CD14-positive monocyte (primary cell): ENCODE data around the gene PFDN4. TPM values are rescaled to one million over a fixed set of nuclear protein-coding genes. Genes with fewer than 3 reads are reported as not detected.
A peak's percentile ranks its signal among the peaks of the same experiment; 100 is the strongest.

Source experiments
- DNase-seq, 3 donors: peaks; one replicate each; pipeline ENCODE4 v3.0.0-alpha.2; 2011 to 2022
- H2AFZ ChIP-seq: 2 replicates; pipeline ENCODE4 v1.6.0; 2012; ENCODE audit warnings: mild to moderate bottlenecking, low read depth, low read length, inconsistent platforms; ENCODE audit not compliant: insufficient read depth, poor library complexity, severe bottlenecking
- H3K27ac ChIP-seq, 2 donors: 1 replicate in 1 of 2; 2 replicates in 1 of 2; pipeline ENCODE4 v1.5.1; 2012 to 2013; ENCODE audit warnings: low read length in 2 of 2, control low read depth in 1 of 2, inconsistent platforms in 1 of 2, low read depth in 1 of 2, mild to moderate bottlenecking in 1 of 2
- H3K27me3 ChIP-seq, 2 donors: one replicate each; pipeline versions ENCODE4 v1.6.0 to v1.6.1; 2011 to 2013; ENCODE audit warnings: low read length in 2 of 2; ENCODE audit not compliant: control insufficient read depth in 2 of 2, insufficient read depth in 2 of 2
- H3K36me3 ChIP-seq, 2 donors: replicated peaks in 1 of 2; 1 replicate in 1 of 2; 2 replicates in 1 of 2; pipeline versions ENCODE4 v1.5.1 to v1.6.1; 2012 to 2013; ENCODE audit warnings: low read length in 2 of 2, control low read depth in 1 of 2, inconsistent platforms in 1 of 2, mild to moderate bottlenecking in 1 of 2; ENCODE audit not compliant: insufficient read depth in 2 of 2, control insufficient read depth in 1 of 2
- H3K4me1 ChIP-seq, 2 donors: 1 replicate in 1 of 2; 2 replicates in 1 of 2; pipeline versions ENCODE4 v1.5.1 to v1.6.1; 2012 to 2013; ENCODE audit warnings: low read length in 2 of 2, control low read depth in 1 of 2, inconsistent platforms in 1 of 2, mild to moderate bottlenecking in 1 of 2, moderate library complexity in 1 of 2; ENCODE audit not compliant: insufficient read depth in 2 of 2, control insufficient read depth in 1 of 2
- H3K4me2 ChIP-seq: replicated peaks from 2 replicates; pipeline ENCODE3; 2012; ENCODE audit warnings: low read length, moderate library complexity, mild to moderate bottlenecking; ENCODE audit not compliant: poor library complexity, severe bottlenecking; ENCODE audit errors: extremely low read depth
- H3K4me3 ChIP-seq, 3 experiments: fragments of 200-600 bp in 1 of 3; sonication (generic) in 1 of 3; replicated peaks in 1 of 3; 1 replicate in 2 of 3; 2 replicates in 1 of 3; pipeline ENCODE4 v1.5.1; 2011 to 2013; ENCODE audit warnings: low read length in 3 of 3, mild to moderate bottlenecking in 3 of 3, control low read depth in 2 of 3, low read depth in 2 of 3, inconsistent platforms in 1 of 3, moderate library complexity in 1 of 3
- H3K79me2 ChIP-seq: 2 replicates; pipeline ENCODE4 v1.6.0; 2012; ENCODE audit warnings: mild to moderate bottlenecking, control low read depth, inconsistent platforms, low read length, moderate library complexity; ENCODE audit not compliant: insufficient read depth
- H3K9ac ChIP-seq: 2 replicates; pipeline ENCODE4 v1.6.0; 2017; ENCODE audit warnings: low read length, mild to moderate bottlenecking; ENCODE audit not compliant: insufficient read depth, poor library complexity, severe bottlenecking
- H3K9me3 ChIP-seq, 2 donors: replicated peaks in 1 of 2; 1 replicate in 1 of 2; 2 replicates in 1 of 2; pipeline versions ENCODE4 v1.5.1 to v1.6.1; 2012 to 2013; ENCODE audit warnings: low read length in 2 of 2, control low read depth in 1 of 2; ENCODE audit not compliant: control insufficient read depth in 1 of 2, insufficient read depth in 1 of 2
- H4K20me1 ChIP-seq: 2 replicates; pipeline ENCODE4 v1.6.0; 2012; ENCODE audit warnings: mild to moderate bottlenecking, low read length, control low read depth, moderate library complexity; ENCODE audit not compliant: insufficient read depth
- H3K27ac Mint-ChIP-seq, 7 donors: one replicate each; pipeline ENCODE4 v1.8.0; 2020; ENCODE audit warnings: mild to moderate bottlenecking in 7 of 7, mixed read lengths in 7 of 7, moderate library complexity in 6 of 7, inconsistent platforms in 2 of 7
- H3K27me3 Mint-ChIP-seq, 3 donors: one replicate each; pipeline ENCODE4 v1.8.0; 2021 to 2022; ENCODE audit warnings: low read depth in 3 of 3, mild to moderate bottlenecking in 3 of 3, mixed read lengths in 3 of 3, moderate library complexity in 3 of 3, inconsistent platforms in 1 of 3
- H3K36me3 Mint-ChIP-seq, 2 donors: one replicate each; pipeline ENCODE4 v1.8.0; 2020; ENCODE audit warnings: mixed read lengths in 2 of 2, inconsistent platforms in 1 of 2, mild to moderate bottlenecking in 1 of 2
- H3K4me1 Mint-ChIP-seq: one replicate; pipeline ENCODE4 v1.8.0; 2020; ENCODE audit warnings: mild to moderate bottlenecking, mixed read lengths
- H3K4me3 Mint-ChIP-seq, 2 donors: one replicate each; pipeline ENCODE4 v1.8.0; 2020; ENCODE audit warnings: mild to moderate bottlenecking in 2 of 2, mixed read lengths in 2 of 2, moderate library complexity in 1 of 2
- H3K9me3 Mint-ChIP-seq, 7 donors: one replicate each; pipeline ENCODE4 v1.8.0; 2020 to 2022; ENCODE audit warnings: mixed read lengths in 7 of 7, mild to moderate bottlenecking in 6 of 7, moderate library complexity in 6 of 7, inconsistent platforms in 2 of 7
- WGBS: methylation state at CpG from one replicate; pipeline ENCODE4 v1.1.5; 2013; ENCODE audit warnings: missing lambda C conversion rate; ENCODE audit not compliant: insufficient coverage; 5-methylcytosine and 5-hydroxymethylcytosine counted together
- intact Hi-C, 2 donors: fragments of 100-400 bp; cut with micrococcal nuclease; formaldehyde crosslinking; loops; one replicate each; pipeline versions ENCODE4 v1.15.0 to v1.15.1; 2023
- polyA plus RNA-seq, 3 donors: library from polyadenylated mRNA; depleted of rRNA in 1 of 3; unstranded in 2 of 3; stranded (reverse) in 1 of 3; fragments of 300-500 nt in 2 of 3; fragments of >200 nt in 1 of 3; fragmentation: Illumina TruSeq in 2 of 3; gene quantifications; 1 replicate in 2 of 3; 2 replicates in 1 of 3; pipeline ENCODE4 v1.2.3, GENCODE V29; 2012 to 2021
- TF ChIP-seq, protein P1 (sequence below): fragments of 200-600 bp; IDR thresholded peaks from one replicate; pipeline ENCODE4 v1.8.0; 2022; ENCODE audit warnings: antibody characterized with exemption, mild to moderate bottlenecking

The PFDN4 gene
- polyA plus RNA-seq, 3 donors = 12.6 to 49.0 (median 32.1) TPM

DNA sequence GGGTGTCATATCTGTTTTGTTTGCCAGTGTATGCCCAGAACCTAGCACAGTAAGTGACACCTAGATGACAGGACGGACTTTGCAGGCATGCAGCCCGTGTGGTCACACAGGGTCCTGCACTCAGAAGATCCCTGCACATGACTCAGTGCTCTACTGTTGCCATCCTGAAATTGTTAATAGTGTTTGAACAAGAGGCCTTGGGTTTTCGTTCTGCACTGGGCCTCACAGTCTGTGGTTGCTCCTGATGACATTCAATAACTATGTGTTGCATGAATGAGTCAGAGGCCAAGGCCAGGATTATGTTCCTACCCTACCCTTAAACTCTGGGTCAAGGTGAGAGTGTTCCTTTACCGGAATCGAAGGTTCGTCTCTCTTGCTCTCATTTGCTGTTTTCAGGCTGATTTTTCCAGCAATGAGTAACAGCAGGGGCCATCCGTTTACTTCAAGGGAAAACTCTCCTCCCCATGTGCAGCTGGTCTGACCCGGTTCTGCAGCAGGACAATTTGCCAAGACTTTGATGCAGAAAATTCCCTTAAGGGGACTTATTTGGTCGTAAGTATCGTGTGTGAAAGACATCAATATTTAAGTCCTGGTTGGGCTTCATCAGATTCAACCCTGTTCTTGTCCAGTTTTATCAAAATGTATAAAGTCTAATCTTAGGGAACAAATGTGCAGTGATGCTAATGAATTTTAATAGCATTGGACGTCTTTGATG lies 13.0 kb upstream of the PFDN4 start:
- H3K9me3 ChIP-seq = no peaks in the 10 kb centered on the region
- TF ChIP-seq, protein P1, sequence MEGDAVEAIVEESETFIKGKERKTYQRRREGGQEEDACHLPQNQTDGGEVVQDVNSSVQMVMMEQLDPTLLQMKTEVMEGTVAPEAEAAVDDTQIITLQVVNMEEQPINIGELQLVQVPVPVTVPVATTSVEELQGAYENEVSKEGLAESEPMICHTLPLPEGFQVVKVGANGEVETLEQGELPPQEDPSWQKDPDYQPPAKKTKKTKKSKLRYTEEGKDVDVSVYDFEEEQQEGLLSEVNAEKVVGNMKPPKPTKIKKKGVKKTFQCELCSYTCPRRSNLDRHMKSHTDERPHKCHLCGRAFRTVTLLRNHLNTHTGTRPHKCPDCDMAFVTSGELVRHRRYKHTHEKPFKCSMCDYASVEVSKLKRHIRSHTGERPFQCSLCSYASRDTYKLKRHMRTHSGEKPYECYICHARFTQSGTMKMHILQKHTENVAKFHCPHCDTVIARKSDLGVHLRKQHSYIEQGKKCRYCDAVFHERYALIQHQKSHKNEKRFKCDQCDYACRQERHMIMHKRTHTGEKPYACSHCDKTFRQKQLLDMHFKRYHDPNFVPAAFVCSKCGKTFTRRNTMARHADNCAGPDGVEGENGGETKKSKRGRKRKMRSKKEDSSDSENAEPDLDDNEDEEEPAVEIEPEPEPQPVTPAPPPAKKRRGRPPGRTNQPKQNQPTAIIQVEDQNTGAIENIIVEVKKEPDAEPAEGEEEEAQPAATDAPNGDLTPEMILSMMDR = no peak
- Mint-ChIP-seq H3K4me1 (peaks cover 10% of the 10 kb centered on the region), H3K27ac (no peak overlapping the region), H3K9me3 (no peaks in the 10 kb centered on the region), H3K4me3 (no peak overlapping the region), H3K27me3 (no peaks in the 10 kb centered on the region), H3K36me3 (no peaks in the 10 kb centered on the region)
- peaks cover 7 to 8% of the 10 kb centered on the region in 2 donors for H3K4me1 ChIP-seq
- WGBS = 93% methylated on average over 3 of the region's 11 CpGs
- DNase-seq = no peak
- H4K20me1 ChIP-seq = no peaks in the 10 kb centered on the region
- no peaks in the 10 kb centered on the region for H3K79me2 ChIP-seq
- H3K27me3 ChIP-seq = no peaks in the 10 kb centered on the region
- intact Hi-C loops = no loop called here
- no peak overlapping the region for H3K27ac ChIP-seq
- H2AFZ ChIP-seq = no peak overlapping the region
- no peaks in the 10 kb centered on the region for H3K36me3 ChIP-seq
- no peak overlapping the region for H3K9ac ChIP-seq
- no peak overlapping the region for H3K4me3 ChIP-seq
- no peak overlapping the region for H3K4me2 ChIP-seq

DNA sequence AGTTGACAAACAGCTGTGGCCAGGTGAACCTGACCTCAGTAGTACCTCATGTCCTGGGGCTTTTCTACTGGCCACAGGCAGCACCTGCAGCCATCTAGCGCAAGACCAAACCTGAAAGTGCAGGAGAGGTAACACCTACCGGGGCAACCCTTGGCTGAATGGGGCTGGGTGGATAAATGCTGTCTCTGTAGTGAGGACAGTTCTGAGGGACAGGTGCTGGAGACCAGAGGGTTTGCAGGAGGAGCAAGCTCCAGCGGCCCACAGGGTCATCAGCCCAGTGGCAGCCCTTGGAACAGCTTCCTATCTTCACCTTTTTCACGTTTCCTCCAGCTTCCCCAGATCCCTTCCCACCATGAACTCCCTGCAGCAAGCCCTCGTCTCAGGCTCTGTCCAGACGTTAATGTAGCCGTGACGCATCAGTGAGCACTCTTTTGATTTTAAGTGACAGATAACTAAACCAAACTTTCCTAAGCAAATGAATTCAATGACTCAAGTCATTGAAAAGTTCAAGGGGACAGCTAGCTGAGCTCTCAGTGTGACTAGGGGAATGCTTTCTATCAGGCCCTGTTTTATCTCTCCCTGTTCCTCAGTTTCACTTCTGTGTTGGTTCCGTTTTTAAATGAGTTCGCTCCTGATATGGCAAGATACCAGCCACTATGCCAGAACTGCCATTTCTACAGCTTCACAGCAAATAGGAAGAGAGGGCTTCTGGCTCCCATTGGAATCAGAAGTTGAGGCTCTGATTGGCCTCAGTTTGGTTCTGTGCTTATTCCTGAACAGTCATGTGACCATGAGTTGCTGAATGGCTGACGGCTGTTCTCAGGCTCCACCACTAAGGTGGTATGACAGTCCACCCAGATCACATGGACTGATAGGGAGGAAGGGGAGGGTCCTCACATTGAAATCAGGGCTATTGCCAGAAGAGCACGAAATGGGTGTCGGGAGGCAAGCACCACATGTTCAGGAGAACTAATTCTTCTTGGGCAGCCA lies 12.1 kb upstream of the PFDN4 start:
- H3K4me1 ChIP-seq = peaks cover 7 to 8% of the 10 kb centered on the region in 2 donors
- peak overlapping the region; percentile 52 for H2AFZ ChIP-seq
- H3K9me3 ChIP-seq = no peaks in the 10 kb centered on the region
- Mint-ChIP-seq H3K36me3 (no peaks in the 10 kb centered on the region), H3K27ac (peak overlapping the region in 1 of 7 donors; percentile 48), H3K27me3 (peaks cover 0 to 3% (median 0%) of the 10 kb centered on the region in 3 donors), H3K4me3 (peak overlapping the region in 1 of 2 donors; percentile 71), H3K9me3 (no peaks in the 10 kb centered on the region), H3K4me1 (peaks cover 10% of the 10 kb centered on the region)
- intact Hi-C loops = loop anchor here in 1 of 2 donors (2.0 kb wide), 1 partner anchor 99 kb away; no protein-coding TSS in a partner anchor
- H3K79me2 ChIP-seq = no peaks in the 10 kb centered on the region
- H3K4me3 ChIP-seq = no peak overlapping the region
- H3K27ac ChIP-seq = no peak overlapping the region
- WGBS = 79% methylated on average over 9 of the region's 13 CpGs
- H3K4me2 ChIP-seq = peak overlapping the region; percentile 17
- H4K20me1 ChIP-seq = no peaks in the 10 kb centered on the region
- no peaks in the 10 kb centered on the region for H3K36me3 ChIP-seq
- no peaks in the 10 kb centered on the region for H3K27me3 ChIP-seq
- DNase-seq = peak in 2 of 3 donors; percentile 9 to 27
- TF ChIP-seq, protein P1 = no peak
- no peak overlapping the region for H3K9ac ChIP-seq
